HG02981 (cell line): ENCODE data around the gene NAA80.
A peak's percentile ranks its signal among the peaks of the same experiment; 100 is the strongest.

Experiments used
- ATAC-seq: cut with Tn5 transposase; IDR thresholded peaks from one replicate; pipeline ENCODE4 v1.9.1; 2021; ENCODE audit warnings: mild to moderate bottlenecking, moderate library complexity; ENCODE audit not compliant: unreplicated experiment

The NAA80 gene, protein sequence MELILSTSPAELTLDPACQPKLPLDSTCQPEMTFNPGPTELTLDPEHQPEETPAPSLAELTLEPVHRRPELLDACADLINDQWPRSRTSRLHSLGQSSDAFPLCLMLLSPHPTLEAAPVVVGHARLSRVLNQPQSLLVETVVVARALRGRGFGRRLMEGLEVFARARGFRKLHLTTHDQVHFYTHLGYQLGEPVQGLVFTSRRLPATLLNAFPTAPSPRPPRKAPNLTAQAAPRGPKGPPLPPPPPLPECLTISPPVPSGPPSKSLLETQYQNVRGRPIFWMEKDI

DNA sequence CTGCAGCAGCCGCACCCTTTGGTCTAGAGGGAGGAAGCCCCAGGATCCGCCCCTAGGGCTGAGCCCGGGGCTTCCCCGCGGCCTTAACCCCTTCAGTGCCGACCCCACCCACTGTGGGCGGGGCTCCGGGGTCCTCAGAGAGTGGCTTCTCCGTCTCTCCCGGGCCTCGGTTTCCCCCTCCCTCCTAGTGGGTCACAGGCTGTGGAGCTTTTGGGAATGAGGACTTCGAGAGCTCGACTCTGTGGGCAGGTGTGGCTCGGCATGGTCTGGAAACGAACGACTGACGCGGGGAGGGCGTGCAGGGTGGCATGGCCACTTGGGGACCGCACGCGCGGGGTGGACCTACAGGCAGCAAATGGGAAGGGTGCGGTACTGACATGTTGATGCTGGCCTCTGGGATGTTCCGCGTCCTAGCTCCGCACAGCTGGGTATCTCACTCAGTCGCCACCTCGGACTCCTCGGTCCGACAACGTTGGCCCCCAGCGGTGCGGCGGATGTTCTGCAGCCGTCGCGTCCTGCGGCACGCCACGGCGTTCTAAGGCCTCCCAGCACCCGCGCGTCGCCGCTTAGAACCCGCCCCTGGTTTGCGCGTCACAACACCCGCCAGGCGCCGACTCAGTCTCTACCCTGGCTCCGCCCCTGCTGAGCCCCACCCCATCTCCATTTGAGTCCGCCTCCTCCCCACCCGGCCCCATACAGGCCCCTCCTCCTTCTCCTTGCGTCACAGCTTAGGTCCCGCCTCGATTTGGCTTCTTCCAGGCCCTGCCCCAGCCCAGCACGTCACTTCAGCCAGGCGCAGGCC, at the start of gene NAA80, which contains the start of gene HYAL3:
TSS of gene NAA80 (minus strand) at position 570 of the 802 bp plus-strand sequence. CDS start 1,942 bp downstream, outside the sequence.
TSS of gene HYAL3 (minus strand) at position 570 of the 802 bp plus-strand sequence. CDS start 3,803 bp downstream, outside the sequence.
- peak; percentile 86 for ATAC-seq

DNA sequence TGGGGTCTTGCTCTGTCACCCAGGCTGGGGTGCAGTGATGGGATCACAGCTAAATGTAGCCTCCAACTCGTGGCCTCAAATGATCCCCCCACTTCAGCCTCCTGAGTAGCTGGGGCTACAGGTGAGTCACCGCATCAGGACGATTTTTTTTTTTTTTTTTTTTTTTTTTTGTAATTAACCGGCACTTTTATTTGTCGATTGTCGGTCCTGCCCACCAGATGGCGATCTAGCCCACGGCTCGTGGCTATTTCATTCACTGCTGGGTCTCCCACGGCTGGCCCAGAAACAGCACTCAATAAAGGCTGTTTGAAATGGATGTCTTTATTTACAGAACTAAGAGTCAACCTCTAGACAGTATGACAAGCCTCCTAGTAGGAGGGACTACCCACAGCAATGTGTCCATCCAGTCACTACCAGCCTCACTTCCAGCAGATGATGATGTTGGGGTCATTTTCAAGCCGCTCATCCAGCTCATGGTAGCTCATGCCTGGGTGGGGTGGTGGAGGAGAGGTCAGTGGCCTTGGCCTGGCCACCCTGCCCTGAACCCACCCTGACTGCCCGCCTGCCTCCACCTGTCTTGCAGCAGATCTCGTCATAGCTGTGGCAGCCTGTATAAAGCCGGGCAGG, 48.1 kb upstream of the NAA80 start:
- no peak for ATAC-seq

DNA sequence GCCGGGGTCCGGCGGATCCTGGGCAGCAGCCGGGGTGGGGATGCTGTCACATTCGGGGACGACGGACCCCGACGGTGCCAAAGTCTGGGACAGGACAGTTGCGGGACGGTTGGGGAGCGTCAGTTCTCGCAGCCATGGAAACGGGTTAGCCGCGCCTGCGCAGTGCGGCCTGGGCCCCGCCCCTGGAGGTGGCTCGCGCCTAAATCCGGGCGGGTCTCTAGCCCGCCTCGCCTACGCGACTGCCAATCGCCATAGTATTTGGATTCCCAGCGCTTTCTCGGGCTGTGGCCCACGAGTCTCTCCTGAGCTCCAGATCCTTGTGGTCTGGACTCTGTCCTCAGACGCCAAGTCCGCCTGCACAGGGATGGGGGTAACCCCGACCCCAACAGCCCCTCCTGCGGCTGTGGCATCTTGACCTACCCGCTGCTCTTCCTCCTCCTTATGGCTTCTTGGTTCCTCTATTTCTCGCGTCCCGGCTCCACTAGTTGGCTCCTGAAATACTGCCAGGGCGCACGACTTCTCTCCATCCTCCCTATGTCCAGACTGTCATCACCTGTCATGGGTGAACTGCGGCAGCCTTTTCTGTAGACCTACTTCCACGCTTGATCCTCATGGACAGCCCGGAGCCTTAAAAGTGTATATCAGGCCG, 46.5 kb upstream of the NAA80 start, which contains the start of gene ZMYND10:
TSS of gene ZMYND10 (minus strand) at position 147 of the 649 bp plus-strand sequence. CDS start 153 bp downstream, outside the sequence.
- ATAC-seq: no peak

DNA sequence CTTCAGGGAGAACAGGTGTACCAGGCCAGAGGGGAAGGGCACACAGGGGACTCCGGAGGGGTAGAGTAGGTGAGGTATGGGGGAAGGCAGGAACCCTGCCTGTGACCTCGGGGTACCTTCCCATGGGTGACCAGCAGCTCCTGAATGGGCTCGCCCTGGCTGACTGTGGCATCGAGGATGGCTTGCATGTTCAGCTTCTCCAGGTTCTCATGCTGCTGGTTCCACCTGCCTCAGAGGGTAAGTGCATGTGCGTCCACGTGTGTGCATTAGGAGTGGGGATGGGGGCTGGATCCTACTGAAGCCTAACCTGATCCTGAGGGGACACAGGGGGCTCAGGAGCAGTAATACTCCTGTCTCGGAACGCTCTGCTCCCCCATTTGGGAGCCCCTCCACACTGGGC, 45.8 kb upstream of the NAA80 start:
- no peak for ATAC-seq

DNA sequence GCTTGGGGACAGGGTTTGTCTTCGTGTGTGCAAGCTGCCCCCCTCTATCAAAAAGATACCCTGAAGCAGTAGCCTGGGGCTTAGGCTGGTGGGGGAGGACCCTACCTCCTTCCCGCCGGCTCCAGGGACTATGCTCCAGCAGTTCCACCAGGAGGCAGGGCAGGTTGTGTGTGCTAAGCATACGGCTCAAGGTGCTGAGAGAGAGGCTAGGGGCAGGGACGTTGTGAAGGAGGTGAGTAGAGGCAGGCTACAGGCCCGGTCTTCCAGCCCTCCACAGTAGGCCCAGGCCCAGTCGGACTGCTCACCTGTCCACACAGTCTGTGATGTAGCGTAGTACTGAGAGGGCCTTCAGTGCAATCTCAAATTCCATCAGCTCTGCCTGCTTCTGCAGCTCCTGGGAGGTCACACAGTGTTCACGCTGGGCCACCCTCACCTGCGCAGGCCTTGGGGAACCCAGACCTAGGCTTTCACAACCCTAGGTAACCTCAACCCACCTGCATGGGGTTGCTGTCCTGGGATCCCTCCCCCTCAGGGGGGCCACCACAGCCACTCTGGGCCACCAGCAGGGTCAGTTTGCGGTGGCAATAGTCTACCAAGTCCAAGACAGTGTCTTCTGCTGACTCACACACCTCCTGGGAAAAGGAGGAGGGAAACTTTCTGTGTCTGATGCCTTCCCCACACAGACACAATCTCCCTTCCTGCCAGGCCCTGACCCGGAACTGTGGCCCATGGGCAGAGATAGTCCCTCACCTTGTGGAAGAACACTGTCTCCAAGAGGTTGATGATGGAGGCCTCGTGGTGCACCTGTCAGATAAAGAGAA, 43.8 kb upstream of the NAA80 start:
- no peak for ATAC-seq

DNA sequence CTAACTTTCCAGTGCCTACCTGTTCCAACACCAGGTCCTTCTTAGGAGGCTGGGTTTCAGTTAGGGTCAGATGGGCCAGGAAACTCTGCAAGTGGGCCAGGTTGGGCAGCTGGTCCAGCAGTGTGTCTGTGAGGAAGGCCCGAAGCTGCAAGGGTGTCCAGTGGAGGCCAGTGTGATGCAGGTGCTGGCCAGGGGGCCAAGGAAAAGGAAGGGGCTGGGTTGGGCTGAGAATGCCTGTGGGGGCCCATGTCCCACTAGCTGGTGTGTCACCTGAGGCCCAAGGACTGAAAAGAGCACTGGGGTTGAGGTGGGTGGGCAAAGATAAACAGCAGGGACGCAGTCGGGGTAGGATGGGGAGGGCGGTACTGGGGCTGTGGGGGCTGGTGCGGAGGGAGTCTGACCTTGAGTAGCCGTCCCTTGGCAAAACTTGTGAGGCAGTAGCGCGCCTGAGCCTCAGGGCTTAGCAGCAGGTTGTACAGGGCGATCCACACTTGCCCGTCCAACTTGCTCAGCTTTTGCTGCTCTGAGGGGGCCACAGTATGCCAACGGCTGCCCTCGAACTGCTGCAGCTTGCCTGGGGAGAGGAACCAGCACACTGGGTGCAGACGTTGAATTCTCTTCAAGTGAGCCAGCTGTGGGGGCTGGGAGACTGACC, 42.9 kb upstream of the NAA80 start:
- ATAC-seq: no peak

DNA sequence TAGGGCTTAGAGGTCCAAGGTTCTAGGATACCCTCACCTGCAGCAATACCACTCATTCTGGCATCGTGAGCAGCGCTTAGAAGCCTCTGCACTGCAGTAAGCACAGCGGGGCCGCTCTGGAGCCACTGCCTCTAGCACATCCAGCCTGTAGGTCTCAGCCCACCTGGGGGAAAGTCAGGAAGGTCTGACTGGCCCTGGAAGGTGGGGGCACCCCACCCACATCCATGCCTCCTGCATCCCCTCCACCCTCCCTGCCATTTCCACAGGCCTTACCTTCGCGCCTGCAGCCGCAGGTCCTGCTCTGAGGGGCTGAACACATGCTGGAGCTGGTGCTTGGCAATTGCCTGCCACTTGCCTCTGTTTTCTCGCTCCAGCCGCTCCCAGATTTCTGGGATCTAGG, 42.3 kb upstream of the NAA80 start:
- no peak for ATAC-seq

DNA sequence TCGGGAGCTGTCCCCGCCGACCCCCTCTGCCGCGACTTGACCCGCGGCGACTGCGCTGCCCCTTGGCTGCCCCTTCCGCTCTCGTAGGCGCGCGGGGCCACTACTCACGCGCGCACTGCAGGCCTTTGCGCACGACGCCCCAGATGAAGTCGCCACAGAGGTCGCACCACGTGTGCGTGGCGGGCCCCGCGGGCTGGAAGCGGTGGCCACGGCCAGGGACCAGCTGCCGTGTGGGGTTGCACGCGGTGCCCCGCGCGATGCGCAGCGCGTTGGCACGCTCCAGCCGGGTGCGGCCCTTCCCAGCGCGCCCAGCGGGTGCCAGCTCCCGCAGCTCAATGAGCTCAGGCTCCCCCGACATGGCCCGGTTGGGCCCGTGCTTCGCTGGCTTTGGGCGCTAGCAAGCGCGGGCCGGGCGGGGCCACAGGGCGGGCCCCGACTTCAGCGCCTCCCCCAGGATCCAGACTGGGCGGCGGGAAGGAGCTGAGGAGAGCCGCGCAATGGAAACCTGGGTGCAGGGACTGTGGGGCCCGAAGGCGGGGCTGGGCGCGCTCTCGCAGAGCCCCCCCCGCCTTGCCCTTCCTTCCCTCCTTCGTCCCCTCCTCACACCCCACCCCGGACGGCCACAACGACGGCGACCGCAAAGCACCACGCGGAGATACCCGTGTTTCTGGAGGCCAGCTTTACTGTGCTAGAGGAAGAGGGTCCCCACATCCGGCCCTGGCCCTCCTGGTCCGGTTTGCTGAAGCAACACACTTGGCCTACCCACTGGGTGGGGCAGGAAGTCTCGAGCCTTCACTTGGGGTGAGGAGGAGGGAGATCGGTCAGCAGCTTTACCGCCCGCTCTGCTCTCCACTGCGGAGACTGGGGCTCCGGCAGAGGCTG, 41.5 kb upstream of the NAA80 start, which contains the start of gene RASSF1:
TSS of gene RASSF1 (minus strand) at position 389 of the 882 bp plus-strand sequence. CDS start at position 358, 31 bp downstream.
- ATAC-seq: no peak

DNA sequence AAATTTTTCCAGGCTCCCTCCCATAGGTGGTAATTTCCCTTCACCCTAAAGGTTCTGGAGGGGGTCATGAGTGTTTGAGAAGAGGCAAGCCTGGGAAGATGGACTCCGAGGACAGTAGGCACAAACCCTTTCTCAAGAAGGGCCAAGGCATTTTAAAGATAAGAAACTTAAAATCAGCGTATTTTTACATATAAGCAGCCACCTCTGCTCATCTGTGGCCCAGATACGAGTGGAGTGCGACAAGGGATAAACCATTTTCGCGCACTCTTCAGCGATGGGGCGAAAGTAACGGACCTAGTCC, 40.9 kb upstream of the NAA80 start:
- ATAC-seq: no peak

DNA sequence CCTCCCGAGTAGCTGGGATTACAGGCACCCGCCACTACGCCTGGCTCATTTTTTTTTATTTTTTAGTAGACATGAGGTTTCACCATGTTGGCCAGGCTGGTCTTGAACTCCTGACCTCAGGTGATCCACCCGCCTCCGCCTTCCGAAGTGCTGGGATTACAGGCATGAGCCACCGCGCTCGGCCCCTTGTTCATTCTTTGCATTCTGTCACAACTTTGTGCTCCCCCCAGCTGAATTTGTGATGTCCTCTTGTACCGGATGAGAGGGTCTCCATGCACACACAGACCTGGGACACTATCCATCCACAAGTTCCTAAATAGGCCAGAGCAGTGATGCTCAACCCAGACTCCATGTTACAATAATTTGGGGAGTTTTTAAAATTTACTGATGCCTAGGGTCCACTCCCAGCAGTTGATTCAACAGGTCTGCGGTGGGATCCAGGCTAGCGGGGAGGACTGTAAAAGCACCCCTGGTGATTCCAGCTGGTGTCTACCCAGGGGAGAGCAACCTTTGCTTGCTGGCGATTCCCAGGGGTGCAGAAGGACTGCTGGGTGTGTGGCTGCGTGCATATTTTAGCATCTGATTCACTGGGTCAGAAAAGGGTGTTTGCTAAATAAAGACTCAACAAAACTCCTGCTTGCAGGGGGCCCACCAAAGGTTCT, 40.4 kb upstream of the NAA80 start:
- ATAC-seq: no peak

DNA sequence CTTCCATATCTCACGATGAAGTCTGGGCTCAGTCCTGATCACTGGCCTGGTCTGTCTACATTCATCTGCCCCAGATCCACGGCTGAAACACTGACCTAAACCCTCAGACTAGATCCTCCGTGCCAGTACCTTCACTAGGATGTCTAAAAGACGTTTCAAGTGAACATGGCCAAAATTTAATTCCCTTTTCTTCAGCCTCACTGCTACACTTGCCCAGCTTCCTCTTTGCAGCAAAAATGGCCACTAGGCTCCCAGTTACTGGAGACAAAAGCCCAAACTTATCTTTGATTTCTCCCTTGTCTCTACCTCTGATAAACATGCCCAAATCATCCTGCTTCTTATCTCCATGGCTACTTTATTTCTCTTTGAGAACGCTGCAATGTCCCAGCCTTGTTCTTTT, 39.8 kb upstream of the NAA80 start:
- ATAC-seq: no peak

DNA sequence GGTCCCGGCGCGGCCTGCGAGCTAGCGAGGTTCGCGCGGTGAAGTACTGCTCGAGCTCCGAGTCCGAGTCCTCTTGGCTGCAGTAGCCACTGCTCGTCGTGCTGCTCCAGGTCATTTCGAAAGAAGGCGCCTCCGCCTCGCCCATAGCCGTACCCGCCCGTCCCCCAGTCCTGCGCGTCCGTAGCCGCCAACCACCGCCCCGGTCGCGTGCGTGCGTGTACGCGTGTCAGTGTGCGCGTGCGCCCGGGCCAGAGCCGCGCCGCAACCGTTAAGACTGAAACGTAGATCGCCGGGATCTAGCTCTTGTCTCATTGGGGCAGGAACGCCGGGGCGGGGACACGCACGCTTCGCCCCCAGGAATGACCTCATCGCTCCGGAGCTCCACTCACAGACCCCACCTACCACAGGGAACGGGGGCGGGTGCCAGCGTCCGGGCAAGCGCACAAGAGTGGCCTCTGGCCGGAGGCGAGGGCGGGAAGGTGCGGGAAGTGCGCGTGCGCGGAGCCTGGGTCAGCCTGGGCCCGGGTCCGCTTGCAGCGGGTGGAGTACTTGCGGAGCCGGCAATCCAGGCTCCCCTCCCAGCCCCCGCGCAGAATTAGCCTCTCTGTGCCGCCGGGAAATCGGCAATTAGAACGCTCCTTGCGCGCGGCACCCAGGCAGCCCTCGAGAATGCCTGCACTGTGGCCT, 38.1 kb upstream of the NAA80 start:
- peak; percentile 67 for ATAC-seq

DNA sequence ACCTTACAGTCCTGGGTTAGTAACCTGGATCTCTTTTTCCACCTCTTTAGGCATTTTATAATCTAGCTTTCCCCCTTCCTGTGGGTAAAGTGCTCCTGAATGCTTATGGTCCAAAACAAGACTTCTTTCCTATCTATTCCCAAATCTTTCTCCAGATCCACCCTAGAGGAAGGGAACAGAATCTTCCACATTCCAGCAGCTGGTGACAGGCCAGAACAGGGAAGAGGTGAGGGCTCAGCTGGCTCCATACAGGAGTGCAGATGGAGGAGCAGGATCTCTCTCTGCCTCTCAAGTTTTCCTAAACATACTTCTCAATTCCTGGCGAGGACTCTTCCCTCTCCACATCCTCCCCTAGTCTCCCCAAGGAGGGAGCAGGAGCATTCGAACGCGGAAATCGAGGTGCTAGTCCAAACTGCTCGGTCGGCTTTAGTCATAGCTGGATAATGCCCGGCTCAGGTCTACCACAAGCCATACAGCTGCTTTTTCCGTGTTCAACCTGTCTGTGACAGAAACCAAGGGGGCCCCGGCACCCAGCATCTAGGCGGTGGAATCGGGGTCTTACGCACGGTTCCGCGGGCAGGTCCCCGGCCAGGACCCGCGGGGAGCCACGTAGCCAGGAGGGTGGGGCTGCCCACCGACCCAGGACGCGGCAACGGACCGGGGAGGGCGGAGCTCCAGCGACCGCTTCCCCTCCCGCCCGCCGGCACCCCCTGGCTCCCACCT, 37.4 kb upstream of the NAA80 start:
- ATAC-seq: peak; percentile 26

DNA sequence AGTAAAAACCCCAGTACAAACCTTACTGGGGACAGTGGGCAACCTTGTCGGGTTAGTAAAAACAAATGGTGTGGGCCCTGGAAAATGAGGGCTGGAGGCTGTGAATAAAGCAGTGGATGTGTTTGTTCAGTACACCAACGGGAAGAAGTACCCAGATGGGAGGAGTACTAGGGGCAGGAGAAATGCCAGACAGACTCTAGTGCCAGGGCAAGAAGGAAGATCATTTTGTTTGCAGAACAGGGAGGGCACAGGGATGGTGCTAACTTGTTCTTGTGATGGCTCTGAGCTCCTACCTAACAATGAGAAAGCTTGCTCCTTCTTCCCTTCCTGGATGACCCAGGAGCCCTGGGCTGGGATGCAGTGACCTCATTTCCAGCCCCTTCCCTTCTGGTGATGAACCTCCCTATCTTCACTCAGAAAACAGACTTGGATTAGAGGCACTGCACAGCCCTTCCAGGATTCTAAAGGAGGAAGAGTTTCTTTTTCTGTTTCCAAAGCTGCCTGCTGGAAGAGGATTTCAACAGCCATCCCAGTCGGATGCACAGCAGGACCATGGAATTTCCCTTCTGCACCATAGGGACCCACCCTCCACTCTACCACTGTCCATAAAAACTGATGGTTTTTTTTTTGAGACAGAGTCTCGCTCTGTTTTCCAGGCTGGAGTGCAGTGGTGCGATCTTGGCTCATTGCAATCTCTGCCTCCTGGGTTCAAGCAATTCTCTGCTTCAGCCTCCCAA, 35.3 kb upstream of the NAA80 start:
- ATAC-seq: no peak

DNA sequence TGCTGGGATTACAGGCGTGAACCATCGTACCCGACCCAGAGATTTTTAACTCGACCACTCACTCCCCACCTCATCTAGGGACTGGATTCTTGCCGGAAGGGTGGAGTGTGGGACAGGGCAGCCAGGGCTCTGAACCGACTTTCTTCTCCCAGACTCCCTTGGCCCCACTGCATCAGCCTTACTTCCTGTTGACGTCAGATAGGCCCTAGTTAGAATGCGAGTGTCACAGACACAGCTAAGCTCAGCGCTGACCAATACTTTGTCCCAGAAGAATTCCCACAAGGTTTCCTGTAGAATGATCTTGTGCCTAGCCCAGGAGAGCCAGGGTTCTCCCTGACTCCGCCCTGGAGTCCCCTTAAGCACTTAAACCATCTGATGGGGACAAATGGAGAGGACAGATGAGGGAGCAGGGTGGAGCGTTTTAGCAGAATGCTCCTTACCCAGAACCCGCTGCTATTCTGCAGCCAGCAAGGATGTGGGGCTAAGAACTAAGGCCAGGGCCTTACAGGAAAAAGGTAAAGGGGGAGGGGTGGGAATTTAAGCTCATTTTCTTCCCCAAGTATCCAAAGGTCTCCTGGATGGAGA, 34.6 kb upstream of the NAA80 start:
- no peak for ATAC-seq

DNA sequence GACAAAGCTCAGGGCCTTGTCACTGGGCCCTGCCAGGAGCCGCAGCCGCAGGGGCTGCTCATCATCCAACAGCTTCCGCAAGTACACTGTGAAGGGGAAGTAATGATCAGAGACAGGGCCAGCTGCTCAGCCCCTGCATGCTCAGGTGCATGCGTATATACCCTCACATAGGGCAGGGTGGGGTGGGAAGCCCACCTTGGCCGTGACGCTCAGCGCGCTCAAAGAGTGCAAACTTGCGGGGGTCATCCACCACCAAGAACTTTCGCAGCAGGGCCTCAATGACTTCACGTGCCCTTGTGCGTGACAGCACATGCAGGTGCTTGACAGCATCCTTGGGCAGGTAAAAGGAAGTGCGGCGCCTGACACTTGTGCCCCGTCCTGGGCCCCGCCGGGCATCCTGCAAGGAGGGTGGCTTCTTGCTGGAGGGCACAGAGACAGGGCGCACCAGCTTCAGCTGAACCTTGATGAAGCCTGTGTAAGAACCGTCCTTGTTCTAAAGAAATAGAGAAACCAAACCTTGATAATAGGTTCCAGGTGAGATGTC, 32.2 kb upstream of the NAA80 start:
- no peak for ATAC-seq
